SH-SY5Y (cell line): ENCODE measurements around the gene PLSCR2.

Experiments
- GATA2 ChIP-seq: IDR thresholded peaks from 2 replicates; pipeline ENCODE4 v1.6.1; 2011; ENCODE audit warnings: mild to moderate bottlenecking, low read depth, low read length
- GATA3 ChIP-seq: IDR thresholded peaks from 2 replicates; pipeline ENCODE4 v1.6.1; 2011; ENCODE audit warnings: low read depth, mild to moderate bottlenecking, low read length, moderate library complexity

The PLSCR2 gene

DNA sequence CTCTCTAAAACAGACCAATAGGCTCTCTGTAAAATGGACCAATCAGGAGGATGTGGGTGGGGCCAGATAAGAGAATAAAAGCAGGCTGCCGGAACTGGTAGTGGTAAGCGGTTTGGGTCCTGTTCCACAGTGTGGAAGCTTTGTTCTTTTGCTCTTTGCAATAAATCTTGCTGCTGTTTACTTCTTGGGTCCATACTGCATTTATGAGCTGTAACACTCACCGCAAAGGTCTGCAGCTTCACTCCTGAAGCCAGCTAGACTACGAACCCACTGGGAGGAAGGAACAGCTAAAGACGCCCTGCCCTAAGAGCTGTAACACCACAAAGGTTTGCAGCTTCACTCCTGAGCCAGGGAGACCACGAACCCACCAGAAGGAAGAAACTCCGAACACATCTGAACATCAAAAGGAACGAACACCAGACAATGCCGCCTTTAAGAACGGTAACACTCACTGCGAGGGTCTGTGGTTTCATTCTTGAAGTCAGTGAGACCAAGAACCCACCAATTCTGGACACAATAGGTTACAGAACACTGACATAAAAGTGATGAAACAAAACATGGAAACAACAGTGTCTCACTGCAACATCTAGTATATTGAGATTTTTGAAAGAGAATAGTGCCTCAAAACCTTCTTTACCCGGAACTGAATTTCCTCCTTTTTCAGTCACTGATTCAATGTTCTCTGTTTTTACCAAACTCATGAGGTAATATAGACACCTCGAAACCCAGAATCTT, 28.8 kb upstream of the PLSCR2 start:
- TF ChIP-seq GATA2 (no peak), GATA3 (no peak)

DNA sequence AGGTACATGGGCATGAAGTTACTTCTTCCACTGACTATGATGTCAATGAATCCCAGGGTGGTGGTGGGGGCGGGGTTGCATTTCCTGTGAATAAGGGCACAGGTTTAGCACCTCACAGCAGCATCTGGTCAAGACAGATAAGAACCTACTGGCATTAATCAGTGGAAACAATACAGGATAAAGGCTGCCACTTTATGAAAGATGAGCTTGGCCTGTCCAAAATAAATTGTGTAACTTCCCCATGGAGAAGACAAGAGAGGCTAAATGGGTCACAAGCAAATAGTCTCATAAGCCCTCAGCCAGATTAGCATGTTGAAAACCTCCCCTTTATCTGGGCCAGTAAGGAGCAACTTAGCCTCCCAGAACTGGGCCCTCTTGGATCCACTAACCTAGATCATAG, 27.4 kb upstream of the PLSCR2 start:
- TF ChIP-seq GATA3 (no peak), GATA2 (no peak)

DNA sequence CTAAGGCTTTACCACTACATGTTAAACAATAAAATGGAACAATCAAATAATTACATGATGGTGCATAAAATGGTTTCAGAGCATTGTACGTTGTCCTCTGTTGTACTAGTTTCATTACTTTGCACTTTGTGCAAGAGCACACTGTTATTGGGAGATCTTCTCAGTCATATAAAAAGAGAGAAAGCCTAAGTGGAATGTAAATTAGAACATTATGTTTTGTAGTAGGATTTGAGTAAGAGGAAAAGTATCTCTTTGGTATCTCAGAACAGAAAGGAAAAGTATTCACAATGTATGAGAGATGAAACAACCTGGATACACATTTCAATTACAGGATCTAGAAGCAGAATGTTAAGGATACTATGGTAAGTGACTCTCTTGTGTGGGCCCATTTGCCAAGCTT, 26.9 kb upstream of the PLSCR2 start:
- no peak for TF ChIP-seq GATA3
- TF ChIP-seq GATA2, result no peak

DNA sequence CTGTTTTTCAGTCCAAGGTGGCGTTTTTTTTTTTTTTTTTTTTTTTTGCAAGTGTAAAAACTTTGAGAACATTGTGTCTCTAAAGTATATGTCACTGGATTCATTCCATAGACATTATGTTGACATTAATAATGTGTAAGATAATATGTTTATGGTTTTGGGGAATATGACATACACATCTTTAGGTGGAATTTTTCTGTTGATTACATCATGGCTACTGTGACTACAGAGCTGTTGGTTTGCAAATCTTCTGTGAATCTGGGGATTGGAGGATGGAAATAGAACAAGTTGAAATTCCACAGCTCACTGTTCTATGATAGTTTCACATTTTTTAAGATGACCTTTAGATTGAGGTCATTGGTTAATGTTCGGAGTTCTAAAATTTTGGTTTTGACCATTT, 24.4 kb upstream of the PLSCR2 start:
- TF ChIP-seq GATA3, result no peak
- no peak for TF ChIP-seq GATA2

DNA sequence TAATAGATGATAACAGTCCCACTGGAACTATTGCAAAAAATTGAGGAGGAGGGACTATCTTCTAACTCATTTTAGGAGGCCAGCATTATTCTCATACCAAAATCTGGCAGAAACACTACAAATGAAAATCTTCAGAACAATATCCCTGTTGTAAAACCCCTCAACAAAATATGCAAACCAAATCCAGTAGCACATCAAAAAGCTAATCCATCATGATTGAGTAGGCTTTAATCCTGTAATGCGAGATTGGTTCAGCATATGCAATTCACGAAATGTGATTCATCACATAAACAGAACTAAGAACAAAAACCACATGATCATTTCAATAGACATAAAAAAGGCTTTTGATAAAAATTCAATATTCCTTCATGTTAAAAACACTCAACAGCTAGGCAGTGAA, 23.9 kb upstream of the PLSCR2 start:
- TF ChIP-seq GATA3 (no peak), GATA2 (no peak)

DNA sequence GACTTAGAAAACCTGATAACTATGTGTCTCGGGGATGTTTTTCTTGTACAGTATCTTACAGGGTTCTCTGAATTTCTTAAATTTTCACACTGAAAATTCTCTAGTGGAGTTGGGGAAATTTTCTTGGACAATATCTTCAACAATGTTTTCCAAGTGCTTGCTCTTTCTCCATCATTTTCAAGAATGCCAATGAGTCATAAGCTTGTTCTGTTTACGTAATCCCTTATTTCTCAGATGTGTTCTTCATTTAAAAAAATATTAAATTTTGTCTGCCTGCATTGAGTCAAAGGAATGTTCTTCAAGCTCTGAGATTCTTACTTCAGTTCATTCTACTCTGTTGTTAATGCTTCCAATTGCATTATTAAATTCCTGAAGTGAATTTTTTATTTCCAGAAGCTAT, 21.9 kb upstream of the PLSCR2 start:
- TF ChIP-seq GATA3 (no peak), GATA2 (no peak)

DNA sequence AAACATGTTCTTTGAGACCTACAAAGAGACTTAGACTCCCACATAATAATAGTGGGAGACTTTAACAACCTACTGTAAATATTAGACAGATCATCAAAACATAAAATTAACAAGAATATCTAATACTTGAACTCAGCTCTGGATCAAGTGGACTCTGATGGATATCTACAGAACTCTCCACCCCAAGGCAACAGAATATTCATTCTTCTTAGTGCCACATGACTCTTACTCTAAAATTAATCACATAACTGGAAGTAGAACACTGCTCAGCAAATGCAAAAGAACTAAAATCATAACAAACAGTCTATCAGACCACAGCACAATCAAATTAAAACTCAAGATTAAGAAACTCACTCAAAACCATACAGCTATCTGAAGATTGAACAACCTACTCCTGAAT, 15.9 kb upstream of the PLSCR2 start:
- TF ChIP-seq GATA2 (no peak), GATA3 (no peak)

DNA sequence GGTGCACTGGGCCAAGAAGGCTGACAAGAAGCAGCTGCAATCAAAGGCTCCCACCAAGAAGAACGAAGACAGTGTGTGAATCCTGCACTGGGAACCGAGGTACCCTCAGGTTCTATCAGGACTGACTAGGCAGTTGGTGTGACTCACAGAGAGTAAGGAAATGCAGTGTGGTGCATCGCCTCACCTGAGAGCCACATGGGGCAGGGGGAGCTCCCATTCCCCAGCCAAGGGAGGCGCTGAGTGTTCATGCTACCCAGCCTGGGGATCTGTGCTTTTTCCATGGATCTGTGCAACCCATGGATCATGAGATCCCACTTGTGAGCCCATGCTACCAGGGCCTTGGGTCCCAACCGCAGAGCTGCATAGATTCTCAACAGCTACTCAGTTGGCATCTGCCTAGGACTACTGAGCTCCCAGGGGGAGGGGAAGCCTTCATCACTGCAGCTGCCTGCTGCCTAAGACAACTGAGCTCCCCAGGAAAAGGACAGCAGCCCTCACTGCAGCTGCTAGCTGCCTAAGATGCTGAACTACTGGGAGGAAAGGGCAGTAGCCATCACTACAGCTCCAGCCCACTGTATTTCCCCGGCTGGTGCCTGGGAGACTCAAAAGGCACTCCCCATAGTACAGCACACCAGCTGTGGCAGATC, 6.9 kb upstream of the PLSCR2 start:
- TF ChIP-seq GATA3 (no peak), GATA2 (no peak)

DNA sequence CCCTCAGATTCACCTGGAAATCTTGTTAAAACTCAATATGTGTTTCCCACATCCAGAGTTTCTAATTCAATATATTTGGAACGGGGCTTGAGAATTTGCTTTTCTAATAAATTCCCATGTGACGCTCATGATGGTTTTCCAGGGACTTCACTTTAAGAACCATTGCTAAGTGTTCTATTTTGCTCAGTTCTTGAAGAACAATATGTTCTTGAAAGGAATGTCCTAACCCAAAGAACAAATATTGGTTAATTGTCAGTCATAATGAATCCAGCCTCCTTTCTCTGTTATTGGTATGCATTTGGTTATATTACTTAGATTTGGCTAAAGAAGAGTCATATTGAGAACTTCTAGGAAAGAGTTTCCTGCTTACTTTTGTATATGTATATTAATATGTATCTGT, 4.4 kb upstream of the PLSCR2 start:
- no peak for TF ChIP-seq GATA2
- no peak for TF ChIP-seq GATA3

DNA sequence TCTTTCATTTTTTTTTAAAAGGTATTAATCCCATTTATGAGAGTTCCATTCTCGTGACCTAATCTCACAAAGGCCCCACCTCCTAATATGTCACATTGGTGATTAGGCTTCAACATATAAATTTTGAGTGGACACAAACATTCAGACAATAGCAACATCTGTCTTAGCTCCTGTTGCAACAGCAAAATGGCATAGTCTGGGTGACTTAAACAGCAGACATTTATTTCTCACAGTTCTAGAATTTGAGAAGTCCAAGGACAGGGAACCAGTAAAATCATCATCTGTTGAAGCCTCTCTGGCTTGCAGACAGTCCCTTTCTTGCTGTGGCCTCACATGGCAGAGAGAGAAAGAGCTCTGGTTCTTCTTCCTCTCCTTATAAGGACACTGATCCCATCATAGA, 3.2 kb upstream of the PLSCR2 start:
- TF ChIP-seq GATA2 (no peak), GATA3 (no peak)

DNA sequence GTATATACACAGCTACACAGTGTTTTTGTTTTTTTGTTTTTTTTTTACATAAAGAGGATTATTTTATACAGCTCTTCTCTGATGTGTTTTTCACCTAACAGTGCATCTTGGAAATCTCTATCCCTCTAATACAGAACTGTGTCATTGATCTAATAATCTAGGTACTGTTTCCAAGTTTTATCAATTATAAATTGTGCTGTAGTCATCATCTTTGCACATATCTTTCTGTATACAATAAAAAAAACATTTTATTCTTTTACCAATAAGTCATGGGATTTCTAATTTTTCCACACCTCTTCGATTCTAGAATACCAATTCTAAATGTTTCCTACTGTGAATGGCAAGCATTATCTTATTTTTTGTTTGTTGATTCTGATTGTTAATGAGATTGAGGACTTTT, 1.7 kb upstream of the PLSCR2 start:
- no peak for TF ChIP-seq GATA3
- TF ChIP-seq GATA2, result no peak

DNA sequence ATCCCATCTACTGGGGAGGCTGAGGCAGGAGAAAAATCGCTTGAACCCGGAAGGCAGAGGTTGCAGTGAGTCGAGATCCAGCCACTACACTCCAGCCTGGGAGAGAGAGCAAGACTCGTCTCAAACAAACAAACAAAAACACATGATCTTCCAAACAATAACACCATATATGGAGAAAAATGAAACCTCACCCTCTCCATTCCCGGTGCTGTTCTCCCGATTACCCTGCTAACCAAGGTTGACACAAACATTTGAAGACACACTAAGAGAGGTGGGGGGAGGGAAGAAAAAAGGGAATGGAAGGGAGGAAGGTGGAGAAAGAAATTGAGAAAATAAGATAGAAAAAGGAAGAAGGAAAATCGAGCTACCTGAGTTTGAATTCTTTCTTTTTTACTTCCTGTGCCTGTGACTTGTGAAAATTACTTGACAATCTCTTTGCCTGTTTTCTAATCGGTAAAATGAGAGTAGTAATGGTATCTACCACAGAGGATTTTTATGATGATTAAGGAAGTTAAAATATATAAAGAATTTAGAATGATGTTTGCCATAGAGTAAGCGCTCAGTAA, 1.1 kb upstream of the PLSCR2 start:
- no peak for TF ChIP-seq GATA2
- no peak for TF ChIP-seq GATA3

DNA sequence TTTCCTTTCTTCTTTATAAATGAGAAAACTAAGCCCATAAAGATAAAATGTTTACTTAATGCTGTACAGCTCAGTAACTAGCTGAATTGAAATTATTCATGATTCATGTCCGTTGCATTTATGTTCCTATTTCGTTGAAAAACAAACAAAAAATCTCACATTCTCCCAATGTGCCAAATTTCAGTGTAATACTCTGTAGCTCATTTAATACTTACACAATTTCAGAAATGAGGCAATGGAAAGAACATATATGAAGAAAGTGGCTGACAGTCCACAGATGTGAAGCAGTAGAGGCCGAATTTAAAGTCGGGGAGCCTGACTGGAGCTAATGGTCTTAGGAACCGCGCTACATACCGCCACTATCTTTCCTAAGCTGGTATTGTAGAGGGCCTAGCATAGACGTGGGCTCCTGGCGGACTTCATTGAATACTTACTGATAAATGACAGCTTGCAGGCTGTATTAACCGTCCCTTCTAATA, 651 bp downstream of the PLSCR2 start:
- no peak for TF ChIP-seq GATA3
- no peak for TF ChIP-seq GATA2

DNA sequence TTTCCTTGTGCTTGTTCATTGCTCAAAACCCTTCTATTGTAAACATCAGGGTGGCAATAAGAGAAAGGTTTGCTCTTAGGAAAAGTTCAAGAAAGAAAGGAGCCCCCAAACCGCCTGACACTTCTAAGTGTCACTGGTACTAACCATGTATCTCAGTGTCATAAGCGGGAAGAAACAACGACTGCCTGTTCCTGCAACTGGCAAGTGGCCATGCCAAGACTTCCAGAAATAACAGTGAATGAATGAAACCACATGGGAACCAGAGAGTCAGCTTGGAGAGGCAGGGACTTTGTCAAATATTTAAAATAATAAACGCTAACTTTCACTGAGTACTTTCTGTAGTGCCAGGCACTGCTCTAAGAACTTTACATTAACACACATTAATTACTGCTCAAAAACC, 1.1 kb downstream of the PLSCR2 start:
- TF ChIP-seq GATA3 (no peak), GATA2 (no peak)

DNA sequence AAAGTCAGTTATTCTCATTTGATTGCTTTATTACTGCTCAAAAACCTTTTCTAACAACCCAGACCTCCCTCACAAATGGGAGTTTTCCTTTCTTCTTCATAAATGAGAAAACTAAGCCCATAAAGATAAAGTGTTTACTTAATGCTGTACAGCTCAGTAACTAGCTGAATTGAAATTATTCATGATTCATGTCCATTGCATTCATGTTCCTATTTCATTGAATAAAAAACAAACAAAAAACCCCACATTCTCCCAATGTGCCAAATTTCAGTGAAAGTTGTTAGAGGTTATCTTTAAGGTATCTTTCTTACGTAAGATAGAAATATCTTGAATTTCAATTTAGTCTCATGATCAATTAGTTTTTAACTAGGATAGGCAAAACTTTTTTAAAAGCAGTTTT, 2.8 kb downstream of the PLSCR2 start:
- no peak for TF ChIP-seq GATA3
- no peak for TF ChIP-seq GATA2
